ENCODE data around the gene THBS4. TPM values are rescaled to one million over a fixed set of nuclear protein-coding genes. Genes with fewer than 3 reads are reported as not detected.

The THBS4 gene
- total and polyA plus RNA-seq, 10 of the 15 experiments (the other 5 are each of a cell fraction or from before 2014, with no cell fraction given), result 0.31 to 1.7 (median 0.75) TPM

DNA sequence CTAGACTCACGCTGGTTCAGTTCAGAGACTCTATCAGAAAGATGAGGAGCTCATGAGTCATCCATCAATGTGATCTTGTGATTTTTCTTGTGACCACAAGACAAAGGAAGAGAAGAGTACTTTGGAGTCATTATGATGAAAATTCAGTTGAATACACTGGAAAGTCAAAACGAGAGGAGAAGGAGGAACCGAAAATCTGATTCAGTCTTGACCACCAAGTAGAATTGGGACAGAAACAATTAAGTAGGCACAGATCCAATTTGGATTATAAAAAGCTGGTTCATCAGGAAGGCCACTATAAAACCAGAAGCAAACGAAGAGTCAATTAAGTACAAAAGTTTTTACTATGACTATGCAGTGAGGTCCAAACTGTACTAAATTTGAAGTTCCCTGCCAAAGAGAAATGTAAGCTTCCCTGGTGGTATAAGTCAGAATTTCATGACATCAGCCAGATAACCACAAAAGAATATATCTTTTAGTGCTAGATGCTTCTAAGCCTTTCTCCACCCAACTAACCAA is 90.9 kb downstream of the THBS4 start (continued):
- TF ChIP-seq, protein P1, sequence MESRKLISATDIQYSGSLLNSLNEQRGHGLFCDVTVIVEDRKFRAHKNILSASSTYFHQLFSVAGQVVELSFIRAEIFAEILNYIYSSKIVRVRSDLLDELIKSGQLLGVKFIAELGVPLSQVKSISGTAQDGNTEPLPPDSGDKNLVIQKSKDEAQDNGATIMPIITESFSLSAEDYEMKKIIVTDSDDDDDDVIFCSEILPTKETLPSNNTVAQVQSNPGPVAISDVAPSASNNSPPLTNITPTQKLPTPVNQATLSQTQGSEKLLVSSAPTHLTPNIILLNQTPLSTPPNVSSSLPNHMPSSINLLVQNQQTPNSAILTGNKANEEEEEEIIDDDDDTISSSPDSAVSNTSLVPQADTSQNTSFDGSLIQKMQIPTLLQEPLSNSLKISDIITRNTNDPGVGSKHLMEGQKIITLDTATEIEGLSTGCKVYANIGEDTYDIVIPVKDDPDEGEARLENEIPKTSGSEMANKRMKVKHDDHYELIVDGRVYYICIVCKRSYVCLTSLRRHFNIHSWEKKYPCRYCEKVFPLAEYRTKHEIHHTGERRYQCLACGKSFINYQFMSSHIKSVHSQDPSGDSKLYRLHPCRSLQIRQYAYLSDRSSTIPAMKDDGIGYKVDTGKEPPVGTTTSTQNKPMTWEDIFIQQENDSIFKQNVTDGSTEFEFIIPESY (IDR thresholded peaks at IDR 0.05), result no peak
- no peak for TF ChIP-seq MYC (IDR thresholded peaks at IDR 0.05; ENCODE audit: insufficient read depth, insufficient read length, insufficient replicate concordance, low read length, severe bottlenecking)
- peak; percentile 96 for TF ChIP-seq ATF7 (IDR thresholded peaks at IDR 0.05; ENCODE audit: low read depth)
- TF ChIP-seq, protein P2, sequence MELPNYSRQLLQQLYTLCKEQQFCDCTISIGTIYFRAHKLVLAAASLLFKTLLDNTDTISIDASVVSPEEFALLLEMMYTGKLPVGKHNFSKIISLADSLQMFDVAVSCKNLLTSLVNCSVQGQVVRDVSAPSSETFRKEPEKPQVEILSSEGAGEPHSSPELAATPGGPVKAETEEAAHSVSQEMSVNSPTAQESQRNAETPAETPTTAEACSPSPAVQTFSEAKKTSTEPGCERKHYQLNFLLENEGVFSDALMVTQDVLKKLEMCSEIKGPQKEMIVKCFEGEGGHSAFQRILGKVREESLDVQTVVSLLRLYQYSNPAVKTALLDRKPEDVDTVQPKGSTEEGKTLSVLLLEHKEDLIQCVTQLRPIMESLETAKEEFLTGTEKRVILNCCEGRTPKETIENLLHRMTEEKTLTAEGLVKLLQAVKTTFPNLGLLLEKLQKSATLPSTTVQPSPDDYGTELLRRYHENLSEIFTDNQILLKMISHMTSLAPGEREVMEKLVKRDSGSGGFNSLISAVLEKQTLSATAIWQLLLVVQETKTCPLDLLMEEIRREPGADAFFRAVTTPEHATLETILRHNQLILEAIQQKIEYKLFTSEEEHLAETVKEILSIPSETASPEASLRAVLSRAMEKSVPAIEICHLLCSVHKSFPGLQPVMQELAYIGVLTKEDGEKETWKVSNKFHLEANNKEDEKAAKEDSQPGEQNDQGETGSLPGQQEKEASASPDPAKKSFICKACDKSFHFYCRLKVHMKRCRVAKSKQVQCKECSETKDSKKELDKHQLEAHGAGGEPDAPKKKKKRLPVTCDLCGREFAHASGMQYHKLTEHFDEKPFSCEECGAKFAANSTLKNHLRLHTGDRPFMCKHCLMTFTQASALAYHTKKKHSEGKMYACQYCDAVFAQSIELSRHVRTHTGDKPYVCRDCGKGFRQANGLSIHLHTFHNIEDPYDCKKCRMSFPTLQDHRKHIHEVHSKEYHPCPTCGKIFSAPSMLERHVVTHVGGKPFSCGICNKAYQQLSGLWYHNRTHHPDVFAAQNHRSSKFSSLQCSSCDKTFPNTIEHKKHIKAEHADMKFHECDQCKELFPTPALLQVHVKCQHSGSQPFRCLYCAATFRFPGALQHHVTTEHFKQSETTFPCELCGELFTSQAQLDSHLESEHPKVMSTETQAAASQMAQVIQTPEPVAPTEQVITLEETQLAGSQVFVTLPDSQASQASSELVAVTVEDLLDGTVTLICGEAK (IDR thresholded peaks at IDR 0.05; ENCODE audit: borderline replicate concordance), result no peak; the same call in 1 of the 2 replicates
- TF ChIP-seq EED (IDR thresholded peaks at IDR 0.05; ENCODE audit: low read depth), result peak; percentile 97
- peak; percentile 96 for TF ChIP-seq ATF2 (IDR thresholded peaks at IDR 0.05; ENCODE audit: low read length)
- peak; percentile 99 for TF ChIP-seq JUNB (IDR thresholded peaks at IDR 0.05)
- no peak for TF ChIP-seq RB1 (IDR thresholded peaks at IDR 0.05; ENCODE audit: borderline replicate concordance)
- no peak for TF ChIP-seq POLR2AphosphoS2 (IDR thresholded peaks at IDR 0.05; ENCODE audit: low read depth, low read length)
- TF ChIP-seq CHD1 (IDR thresholded peaks at IDR 0.05; ENCODE audit: low read depth, low read length), result no peak
- TF ChIP-seq, protein P3, sequence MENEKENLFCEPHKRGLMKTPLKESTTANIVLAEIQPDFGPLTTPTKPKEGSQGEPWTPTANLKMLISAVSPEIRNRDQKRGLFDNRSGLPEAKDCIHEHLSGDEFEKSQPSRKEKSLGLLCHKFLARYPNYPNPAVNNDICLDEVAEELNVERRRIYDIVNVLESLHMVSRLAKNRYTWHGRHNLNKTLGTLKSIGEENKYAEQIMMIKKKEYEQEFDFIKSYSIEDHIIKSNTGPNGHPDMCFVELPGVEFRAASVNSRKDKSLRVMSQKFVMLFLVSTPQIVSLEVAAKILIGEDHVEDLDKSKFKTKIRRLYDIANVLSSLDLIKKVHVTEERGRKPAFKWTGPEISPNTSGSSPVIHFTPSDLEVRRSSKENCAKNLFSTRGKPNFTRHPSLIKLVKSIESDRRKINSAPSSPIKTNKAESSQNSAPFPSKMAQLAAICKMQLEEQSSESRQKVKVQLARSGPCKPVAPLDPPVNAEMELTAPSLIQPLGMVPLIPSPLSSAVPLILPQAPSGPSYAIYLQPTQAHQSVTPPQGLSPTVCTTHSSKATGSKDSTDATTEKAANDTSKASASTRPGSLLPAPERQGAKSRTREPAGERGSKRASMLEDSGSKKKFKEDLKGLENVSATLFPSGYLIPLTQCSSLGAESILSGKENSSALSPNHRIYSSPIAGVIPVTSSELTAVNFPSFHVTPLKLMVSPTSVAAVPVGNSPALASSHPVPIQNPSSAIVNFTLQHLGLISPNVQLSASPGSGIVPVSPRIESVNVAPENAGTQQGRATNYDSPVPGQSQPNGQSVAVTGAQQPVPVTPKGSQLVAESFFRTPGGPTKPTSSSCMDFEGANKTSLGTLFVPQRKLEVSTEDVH (IDR thresholded peaks at IDR 0.05; ENCODE audit: low read depth, partially characterized antibody), result peak; percentile 67
- TF ChIP-seq TARDBP (IDR thresholded peaks at IDR 0.05; ENCODE audit: borderline replicate concordance), result no peak
- peak; percentile 57 for TF ChIP-seq SP1 (IDR thresholded peaks at IDR 0.05; ENCODE audit: low read depth, low read length)
- TF ChIP-seq, protein P4, sequence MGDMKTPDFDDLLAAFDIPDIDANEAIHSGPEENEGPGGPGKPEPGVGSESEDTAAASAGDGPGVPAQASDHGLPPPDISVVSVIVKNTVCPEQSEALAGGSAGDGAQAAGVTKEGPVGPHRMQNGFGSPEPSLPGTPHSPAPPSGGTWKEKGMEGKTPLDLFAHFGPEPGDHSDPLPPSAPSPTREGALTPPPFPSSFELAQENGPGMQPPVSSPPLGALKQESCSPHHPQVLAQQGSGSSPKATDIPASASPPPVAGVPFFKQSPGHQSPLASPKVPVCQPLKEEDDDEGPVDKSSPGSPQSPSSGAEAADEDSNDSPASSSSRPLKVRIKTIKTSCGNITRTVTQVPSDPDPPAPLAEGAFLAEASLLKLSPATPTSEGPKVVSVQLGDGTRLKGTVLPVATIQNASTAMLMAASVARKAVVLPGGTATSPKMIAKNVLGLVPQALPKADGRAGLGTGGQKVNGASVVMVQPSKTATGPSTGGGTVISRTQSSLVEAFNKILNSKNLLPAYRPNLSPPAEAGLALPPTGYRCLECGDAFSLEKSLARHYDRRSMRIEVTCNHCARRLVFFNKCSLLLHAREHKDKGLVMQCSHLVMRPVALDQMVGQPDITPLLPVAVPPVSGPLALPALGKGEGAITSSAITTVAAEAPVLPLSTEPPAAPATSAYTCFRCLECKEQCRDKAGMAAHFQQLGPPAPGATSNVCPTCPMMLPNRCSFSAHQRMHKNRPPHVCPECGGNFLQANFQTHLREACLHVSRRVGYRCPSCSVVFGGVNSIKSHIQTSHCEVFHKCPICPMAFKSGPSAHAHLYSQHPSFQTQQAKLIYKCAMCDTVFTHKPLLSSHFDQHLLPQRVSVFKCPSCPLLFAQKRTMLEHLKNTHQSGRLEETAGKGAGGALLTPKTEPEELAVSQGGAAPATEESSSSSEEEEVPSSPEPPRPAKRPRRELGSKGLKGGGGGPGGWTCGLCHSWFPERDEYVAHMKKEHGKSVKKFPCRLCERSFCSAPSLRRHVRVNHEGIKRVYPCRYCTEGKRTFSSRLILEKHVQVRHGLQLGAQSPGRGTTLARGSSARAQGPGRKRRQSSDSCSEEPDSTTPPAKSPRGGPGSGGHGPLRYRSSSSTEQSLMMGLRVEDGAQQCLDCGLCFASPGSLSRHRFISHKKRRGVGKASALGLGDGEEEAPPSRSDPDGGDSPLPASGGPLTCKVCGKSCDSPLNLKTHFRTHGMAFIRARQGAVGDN (IDR thresholded peaks at IDR 0.05), result no peak; the same call in 1 of the 2 replicates
- TF ChIP-seq ZNF24 (IDR thresholded peaks at IDR 0.05), result peak; percentile 85
- TF ChIP-seq SREBF1 (IDR thresholded peaks at IDR 0.05; ENCODE audit: low read length), result no peak

Data from GM12878 (cell line).